ENCODE data around the gene EYA2.

DNA sequence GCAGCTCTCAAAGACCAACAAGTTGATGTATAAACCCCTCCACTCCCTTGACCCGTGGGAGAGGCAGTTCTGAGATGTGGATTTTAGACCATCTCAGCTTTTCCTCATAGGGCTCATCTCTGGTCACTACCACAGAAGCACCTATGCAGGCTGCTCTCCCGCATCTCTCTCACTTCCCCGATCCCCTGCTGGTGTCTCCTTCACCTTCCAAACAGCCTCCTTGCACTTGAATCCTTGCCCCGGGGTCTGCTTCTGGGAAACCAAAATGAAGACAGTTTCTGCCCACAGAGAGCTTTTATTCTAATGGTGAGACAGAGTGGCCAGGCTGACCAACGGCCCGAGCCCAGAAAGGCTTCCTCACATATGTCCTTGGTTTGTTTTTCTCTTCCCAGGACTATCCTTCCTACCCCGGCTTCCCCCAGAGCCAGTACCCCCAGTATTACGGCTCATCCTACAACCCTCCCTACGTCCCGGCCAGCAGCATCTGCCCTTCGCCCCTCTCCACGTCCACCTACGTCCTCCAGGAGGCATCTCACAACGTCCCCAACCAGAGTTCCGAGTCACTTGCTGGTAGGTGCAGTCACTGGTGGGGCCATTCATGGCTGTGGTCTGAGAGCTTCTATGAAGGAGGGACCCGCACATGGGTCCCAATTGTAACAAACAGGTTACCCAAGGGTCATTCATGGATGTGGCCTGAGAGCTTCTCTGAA, 179.3 kb downstream of the EYA2 start:
- no peak for TF ChIP-seq POLR2A (IDR thresholded peaks at IDR 0.05)
- TF ChIP-seq, protein P1, sequence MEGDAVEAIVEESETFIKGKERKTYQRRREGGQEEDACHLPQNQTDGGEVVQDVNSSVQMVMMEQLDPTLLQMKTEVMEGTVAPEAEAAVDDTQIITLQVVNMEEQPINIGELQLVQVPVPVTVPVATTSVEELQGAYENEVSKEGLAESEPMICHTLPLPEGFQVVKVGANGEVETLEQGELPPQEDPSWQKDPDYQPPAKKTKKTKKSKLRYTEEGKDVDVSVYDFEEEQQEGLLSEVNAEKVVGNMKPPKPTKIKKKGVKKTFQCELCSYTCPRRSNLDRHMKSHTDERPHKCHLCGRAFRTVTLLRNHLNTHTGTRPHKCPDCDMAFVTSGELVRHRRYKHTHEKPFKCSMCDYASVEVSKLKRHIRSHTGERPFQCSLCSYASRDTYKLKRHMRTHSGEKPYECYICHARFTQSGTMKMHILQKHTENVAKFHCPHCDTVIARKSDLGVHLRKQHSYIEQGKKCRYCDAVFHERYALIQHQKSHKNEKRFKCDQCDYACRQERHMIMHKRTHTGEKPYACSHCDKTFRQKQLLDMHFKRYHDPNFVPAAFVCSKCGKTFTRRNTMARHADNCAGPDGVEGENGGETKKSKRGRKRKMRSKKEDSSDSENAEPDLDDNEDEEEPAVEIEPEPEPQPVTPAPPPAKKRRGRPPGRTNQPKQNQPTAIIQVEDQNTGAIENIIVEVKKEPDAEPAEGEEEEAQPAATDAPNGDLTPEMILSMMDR (IDR thresholded peaks at IDR 0.05), result no peak
